GM19395 (cell line): ENCODE results near the gene FAM3B.

Experiments used
- ATAC-seq: cut with Tn5 transposase; IDR thresholded peaks from one replicate; pipeline ENCODE4 v1.9.1; 2021; ENCODE audit warnings: mild to moderate bottlenecking, moderate library complexity; ENCODE audit not compliant: unreplicated experiment

FAM3B gene

DNA sequence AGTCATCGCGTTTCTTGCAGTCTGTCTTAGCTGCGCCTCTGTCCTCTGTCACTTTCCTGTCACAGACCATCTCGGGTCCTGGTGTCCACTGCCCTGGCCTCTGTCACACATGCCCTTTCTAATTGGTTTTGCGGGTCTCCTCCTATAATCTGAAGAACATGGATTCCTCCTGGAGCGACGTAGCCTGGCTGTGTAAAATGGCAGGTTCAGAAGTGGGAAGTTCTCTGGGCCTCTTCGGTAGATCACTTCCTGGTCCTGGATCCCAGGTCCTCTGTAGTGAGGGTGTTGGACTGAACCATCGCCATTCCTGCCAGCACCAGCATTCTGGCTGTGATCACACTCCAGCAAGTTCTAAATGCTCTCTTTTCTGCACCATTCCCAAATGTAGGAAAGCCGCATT, 857 bp downstream of the FAM3B start:
- ATAC-seq: no peak

DNA sequence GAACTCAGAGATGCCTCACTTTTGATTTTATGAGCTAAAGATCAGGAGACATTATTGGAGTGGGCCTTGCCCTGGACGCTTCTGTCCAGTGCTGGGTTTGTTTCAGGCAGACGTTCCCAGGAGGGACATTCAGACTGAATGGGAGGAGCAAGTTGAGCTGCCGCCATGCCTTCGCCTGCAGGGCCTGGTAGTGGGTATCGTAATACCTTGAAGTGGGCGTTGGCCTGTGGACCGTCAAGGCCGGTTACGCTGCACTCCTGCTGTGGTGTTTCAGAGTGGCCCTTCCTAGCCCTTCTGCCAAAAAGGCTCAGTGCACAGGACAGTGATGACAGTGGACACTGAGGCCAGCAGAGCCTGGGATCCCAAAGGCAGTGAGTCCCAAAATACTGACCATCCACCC, 1.6 kb downstream of the FAM3B start:
- no peak for ATAC-seq

DNA sequence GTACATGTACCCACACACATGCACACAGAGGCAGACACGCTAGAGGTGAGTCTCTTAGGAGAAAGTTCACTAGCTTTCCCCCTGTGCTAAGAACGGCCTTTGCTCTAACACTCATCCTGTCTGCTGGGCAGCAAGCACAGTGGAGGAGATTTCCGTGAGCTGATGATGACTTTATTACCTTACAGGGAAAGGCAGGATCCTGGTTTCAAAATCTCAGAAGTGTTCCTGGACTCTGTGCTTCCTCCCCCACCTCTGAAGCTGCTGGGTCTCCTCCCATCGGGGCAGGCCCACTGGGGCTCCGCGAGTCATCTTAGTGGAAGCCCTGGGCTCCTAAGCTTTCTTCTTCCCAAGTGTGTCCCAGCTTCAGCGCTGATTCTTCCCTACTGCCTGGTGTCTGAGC, 2.7 kb downstream of the FAM3B start:
- ATAC-seq: no peak

DNA sequence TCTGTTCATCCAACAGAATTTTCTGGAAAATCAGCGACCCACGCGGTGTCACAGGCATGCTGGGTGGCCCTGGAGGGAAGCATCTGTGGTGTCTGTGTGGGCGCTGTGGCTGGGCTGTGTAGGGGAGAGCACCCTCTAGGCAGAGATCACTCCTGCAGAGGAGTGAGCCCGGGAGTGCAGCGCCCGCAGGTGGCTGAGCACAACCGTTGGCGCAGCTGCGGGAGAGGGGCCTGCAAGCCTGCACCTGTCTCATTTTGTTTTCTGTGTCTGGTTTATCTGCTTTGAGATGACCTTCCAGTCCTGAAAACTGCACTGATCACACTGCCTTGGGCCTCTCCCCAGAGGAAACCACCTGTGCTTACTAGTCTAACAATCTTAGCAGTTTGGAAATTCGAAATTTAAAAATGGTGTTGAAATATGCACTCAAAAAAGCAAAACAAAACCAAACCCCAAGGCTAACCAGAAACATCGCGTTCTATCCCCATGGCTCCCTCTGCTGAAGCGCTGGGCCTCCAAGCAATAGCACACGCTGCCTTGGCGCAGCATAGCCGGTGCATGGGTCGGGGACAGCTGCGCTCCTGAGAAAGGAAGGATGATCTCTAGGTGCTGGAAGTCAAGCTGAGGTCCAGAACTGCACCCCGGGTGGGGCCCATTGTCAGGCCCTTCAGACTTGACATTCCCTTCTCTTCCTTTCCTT, 4.8 kb downstream of the FAM3B start:
- no peak for ATAC-seq

DNA sequence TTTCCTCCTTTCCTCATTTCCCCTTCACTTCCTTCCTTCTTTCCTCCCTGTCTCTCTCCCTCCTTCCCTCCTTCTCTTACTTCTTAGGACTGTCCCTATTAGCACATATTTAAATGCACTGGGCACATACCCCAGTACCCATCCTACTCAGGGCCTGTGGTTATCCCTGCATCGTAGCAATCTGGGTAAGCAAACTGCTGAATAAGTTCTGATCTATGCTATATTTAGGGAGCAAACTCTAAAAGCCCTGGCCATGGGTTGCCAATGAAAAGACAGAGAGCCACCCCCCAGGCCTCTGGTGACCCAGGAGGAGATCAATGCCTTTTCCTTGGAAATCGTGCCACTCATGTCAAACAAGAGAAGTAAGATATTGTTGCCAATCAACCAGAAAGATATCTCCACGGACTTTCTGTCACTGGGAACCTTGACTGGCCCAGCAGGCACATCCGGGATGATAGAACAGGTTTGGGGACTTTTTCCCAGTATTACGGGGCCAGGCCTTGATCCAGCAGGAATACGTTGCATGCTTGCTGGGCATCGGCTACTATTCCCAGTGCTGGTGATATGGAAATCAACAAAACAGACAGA, 5.4 kb downstream of the FAM3B start:
- ATAC-seq: no peak

DNA sequence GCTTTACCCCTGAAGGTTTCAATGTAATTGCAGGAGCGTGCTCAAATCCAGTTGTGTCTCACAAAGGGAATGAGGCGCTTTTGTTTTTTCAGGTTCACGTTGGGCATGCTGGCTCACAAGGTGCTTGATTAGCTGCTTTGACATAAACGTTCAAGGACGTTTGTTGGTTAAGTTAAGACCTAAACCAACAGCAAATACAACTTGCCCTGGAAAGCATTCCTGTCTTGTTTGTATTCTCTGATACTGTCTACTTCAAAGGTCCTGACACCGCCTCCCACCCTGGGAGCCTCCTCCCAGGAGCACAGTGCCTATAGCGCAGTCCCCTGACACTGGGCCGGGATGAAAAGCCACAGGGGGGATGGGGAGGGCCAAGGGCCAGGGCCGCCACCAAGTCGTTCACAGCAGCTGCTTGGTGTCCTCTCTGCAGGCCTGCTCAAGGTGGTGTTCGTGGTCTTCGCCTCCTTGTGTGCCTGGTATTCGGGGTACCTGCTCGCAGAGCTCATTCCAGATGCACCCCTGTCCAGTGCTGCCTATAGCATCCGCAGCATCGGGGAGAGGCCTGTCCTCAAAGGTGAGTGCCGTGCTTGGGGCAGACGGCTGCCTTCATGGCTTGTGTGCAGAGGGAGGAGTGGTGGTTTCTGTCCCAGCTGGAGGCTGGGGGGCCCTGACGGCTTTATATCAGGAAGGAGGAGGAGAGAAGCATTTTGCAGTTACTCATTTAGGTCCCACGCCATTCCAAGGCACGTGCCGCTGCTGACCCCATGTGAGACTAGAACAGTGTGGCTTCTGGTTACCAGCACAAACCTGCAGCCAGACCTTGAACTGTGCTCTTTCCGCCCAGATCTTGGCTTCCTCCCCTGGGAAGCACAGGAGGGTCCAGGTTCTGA, 6.1 kb downstream of the FAM3B start:
- ATAC-seq: no peak

DNA sequence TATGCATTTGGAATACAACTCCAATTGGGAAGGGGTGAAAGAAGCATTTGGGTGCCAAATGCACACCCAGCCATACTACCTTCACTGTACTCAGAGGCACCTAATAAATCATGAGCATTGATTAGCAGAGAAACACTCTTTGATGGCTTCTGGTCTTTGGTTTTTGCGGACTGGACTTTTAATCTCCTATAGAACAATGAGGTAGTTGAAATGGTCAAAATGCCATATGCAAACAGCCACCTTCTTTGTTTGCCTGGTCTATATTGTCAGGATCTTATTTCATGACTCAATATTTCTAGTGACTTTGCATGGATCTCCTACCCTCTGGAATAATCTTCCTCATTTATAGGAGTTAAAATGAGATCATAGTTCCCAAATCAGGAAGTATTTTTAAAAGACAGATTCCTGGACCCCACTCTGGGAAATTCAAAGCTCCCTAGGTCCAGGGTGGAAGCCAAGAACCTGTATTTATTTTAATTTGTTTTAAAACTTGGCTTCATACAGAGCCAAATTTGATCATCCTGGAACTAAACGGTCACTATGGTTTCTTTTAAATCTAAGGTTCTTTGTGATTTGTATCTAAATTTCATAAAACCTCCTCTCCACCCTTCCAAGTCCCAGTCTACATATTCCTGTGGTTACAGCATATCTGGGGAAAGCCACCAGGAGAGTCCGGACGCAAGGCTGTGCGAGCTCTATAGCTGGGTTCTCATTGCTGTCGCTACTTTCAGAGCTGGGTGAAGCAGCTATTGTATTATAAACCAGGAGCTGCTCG, 8.7 kb downstream of the FAM3B start:
- no peak for ATAC-seq

DNA sequence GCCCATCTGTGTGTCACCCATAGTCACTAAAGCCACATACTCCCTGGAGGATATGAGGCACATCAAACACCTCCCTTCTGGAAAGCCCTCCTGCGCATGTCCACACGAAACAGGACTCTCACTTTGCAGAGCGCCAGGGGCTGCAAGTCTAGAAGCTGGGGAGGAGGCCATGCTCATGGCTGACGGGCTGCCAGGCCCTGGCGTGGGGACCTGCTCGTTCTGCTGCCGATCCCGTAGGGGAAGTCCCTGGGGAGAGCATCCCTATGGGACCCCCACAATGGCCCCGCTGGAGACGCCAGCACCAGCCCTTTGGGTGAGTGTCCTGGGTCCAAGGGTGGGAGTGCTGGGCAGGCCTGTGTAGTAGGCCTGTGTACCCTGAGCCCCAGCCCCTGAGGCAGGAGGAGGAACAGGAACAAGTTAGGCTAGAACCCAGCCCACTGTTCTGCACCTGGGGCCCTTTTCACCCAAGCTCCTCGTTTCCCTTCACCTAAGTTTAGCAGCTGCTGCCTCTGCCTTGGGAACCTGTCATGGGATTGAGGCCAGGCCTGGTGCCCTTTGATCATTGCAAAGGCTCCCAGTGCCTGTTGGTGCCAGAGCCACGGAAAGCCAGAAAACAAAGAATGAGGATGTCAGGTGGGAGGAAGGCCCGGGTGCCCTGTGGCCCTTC, 9.9 kb downstream of the FAM3B start:
- ATAC-seq: no peak

DNA sequence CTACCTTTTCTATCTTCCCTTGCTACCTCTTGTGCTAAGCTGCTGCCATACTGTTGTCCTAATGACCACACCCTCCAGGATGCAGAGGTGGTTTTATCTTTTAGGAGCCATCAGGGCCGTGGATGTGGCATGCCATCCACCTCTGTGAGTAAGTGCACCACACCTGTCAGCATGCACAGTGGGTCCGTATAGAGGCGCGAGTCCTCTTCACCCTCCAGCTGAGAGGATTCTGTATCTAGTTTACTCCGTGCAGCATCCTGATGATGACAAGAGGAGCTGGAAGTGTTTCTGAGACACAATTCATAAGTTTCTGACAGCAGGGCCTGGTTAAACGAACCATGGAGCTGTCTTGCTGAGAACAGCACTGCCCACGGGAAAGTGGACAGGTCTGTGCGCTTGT, 11.2 kb downstream of the FAM3B start:
- ATAC-seq: no peak

DNA sequence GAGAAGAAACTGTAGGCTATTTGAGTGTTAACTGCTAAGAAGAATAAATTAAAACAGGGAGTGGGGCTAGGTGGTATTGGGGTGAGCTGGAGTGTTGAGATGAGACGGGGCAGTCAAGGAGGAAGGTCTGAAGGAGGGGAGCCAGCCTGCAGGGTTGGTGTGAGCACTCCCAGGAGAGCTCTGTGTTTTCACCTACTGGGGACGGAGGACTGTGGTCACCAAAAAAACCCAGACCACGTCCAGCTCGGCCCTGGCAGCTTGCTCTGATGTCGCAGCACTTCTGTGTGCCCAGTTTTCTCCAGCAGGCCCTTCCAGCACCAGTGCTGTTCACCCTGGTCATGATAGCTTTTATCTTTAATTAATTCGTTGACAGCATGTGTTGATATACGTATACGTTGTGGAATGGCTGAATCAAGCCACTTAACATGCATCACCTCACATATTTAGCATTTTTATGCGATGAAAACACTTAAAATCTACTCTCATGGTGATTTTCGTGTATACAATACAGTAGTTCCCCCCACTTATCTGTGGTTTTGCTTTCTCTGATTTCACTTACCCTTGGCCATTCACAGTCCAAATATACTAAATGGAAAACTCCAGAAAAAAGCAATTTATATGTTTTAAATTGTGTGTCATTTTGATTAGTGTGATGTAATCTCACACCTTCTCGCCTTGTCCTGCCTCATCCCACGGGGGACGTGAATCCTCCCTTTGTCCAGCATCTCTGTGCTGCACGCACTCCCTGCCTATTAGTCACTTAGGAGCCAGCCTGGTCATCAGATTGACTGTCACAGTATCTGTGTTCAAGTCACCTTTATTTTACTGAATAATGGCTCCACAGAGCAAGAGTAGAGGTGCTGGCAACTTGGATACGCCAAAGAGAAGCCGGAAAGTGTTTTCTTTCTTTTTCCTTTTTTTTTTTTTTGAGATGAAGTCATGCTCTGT, 12.3 kb downstream of the FAM3B start:
- ATAC-seq: no peak

DNA sequence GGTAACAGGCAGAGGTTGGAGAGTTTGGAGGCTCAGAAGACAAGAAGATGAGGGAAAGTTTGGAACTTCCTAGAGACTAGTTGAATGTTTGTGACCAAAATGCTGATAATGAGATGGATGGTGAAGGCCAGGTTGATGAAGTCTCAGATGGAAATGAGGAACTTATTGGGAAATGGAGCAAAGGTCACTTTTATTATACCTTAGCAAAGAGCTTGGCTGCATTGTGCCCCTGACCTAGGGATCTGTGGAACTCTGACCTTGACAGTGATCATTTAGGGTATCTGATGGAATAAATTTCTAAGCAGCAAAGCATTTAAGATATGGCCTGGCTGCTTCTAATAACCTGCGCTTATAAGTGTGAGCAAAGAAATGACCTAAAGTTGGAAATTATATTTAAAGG, 17.2 kb downstream of the FAM3B start:
- no peak for ATAC-seq

DNA sequence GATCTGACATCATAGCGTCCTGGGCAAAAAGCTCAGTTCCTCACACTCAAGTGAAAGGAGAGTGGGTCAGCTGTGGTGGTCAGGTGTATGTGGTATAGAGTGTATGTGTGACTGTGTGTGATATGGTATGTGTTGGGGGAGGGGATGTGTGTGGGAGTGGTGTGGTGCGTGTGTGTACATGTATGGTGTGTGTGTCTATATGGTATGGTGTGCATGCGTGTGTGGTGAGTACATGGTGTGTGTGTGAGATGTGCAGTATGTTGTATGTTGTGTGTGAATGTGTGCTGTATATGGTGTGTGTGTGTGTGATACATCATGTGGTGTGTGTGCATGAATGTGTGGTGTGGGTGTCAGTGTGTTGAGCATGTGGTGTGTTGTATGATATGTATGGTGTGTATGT, 20.9 kb downstream of the FAM3B start:
- no peak for ATAC-seq

DNA sequence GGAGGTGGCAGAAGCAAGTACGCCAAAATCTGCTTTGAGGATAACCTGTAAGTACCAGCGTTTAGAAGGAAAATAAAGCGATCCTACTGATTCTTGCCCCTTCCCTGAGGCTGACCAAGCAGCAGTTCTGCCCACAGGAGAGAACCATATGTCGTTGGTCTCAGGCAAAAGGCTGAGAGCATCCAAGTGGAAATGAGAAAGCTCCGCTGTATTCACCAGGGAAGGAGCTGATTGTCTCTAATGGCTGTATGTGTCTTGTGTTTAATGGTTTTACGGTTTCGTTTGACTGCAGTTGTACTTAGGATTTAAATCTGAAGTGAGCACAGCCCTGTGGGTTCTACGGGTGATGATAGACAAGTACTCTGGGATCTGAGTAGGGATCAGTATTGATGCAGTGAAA, 21.9 kb downstream of the FAM3B start:
- no peak for ATAC-seq

DNA sequence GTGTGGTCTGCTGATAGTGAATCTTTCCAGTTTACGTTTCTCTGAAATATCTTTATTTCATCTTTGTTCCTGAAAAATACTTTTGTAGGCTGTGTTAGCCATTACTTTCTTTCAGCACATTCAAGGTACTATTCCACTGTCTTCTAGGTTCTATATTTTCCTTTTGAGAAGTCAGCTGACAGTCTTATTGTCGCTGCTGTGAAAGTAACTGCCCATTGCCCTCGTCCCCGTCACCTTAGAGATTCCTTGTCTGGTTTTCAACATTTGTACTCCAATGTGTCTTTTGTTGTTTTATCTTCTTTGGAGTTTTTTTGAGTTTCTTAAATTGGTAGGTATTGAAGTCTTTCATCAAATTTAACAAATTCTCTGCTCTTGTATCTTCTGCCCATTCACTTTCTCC, 25.4 kb downstream of the FAM3B start:
- ATAC-seq: no peak

DNA sequence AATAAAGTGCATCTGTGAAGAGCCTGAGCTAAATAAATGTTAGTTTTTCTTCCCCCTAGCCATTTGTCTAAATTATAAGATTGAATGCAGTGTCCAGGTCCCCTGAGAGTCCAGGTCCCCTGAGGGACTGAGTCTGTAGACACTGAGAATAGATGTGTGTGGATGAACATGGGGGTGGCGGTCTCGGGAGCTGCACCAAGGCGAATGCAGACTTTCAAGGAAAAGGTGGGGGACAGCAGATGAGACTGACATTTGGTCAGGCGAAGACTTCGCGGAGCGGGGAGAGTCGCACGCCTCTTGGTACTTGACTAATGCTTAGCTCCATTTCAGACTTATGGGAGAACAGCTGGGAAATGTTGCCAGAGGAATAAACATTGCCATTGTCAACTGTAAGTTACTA, 27.5 kb downstream of the FAM3B start:
- ATAC-seq: no peak

DNA sequence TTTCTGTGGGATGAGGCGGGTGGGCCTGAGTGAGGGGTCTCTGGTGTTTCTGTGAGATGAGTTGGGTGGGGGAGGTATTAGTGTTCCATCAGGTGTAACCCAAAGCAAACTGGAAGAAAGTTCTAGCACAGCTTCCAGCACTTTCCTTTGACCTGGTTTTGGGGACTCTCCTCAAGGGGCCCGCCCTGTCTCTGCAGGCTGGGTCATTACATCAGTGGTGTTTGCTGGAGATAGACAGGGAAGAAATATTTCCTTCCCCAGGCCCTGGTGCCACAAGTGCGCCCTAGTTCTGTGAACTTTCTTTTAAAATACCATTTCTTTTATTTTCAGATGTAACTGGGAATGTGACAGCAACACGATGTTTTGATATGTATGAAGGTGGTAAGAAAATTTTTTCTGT, 28.8 kb downstream of the FAM3B start:
- no peak for ATAC-seq

DNA sequence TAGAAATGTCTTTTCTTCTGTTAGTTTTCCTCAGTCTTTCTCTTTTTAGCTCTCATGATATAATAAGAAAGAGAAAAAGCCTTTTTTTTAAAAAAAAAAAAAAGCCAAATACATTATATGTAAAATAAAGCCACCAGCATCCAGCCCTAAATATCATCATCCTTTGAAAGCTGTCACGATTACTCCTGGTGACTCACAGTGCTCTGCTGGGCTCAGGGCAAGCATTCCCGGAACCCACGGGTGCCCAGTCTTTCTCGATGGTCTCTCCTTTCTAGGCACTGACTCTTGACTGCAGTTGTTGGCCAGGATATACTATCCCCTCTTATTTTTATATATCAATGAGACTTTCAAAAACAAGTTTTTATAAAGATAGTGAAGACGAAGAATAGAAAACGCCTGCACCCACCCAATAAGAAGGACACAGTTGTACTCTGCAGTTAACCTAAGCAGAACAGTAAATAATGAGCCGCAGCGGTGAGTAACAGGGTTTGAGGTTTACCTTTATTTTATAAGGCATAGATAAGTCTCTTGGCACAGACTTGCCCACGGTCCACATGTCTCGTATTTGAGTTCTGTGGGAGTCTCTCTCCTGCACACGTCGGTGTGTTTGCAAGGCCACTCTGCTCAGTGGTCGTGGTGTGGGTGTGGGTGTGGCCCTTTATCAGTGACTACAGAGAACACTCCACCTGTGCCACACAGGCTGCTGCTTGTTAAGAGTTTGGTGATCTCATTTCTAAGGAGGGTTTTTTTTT, 29.5 kb downstream of the FAM3B start:
- ATAC-seq: no peak

DNA sequence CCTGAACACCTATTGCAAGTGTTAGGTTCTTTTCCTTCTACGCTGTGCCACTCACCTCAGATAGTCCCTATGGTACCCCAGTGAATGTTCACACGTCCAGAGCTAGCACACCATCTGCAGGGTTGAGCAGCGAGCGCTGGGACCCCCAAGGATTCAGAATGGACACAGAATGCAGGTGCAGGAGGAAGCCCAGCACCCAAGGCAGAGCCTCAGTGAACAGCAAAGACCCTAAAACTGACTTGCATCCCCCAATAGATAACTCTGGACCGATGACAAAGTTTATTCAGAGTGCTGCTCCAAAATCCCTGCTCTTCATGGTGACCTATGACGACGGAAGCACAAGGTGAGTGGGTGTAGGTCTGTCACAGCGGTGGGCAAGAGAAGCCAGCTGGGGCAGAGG, 30.2 kb downstream of the FAM3B start:
- no peak for ATAC-seq

DNA sequence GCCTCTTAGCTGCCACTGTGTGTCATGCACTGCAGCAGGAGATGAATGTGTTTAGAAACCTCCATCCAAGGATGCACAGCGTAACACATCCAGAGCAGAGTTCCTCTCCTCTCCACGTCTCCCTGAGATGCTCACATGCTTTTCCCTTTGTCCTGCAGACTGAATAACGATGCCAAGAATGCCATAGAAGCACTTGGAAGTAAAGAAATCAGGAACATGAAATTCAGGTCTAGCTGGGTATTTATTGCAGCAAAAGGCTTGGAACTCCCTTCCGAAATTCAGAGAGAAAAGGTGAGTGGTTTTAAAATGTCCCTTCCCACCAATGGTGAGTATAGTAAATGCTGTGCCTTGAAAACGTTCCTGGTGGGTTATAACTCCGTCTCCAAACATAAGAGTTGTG, 31.8 kb downstream of the FAM3B start:
- no peak for ATAC-seq
